Measurements from ENCODE around the gene PPP1R14C.

The PPP1R14C gene

GRCh38 chr6:150254770-150255169 is 111.9 kb downstream of the PPP1R14C start:
- no peak for TF ChIP-seq CTCF (IDR thresholded peaks at IDR 0.05; ENCODE audit: low read depth, low read length, missing control alignments)
- H3K4me3 ChIP-seq (ENCODE audit: low read depth, low read length), result no peak overlapping the region
- DNase-seq (ENCODE audit: low read depth), result no peak
- in situ Hi-C loops (cut with HindIII; ENCODE audit: low sequenced_read_pairs), result loop anchor here (5.0 kb wide), 1 partner anchor 47 kb away; no protein-coding TSS in a partner anchor

- in situ Hi-C loops (cut with HindIII; ENCODE audit: low sequenced_read_pairs), result loop anchor here (5.0 kb wide), 1 partner anchor 49 kb away; no protein-coding TSS in a partner anchor
- TF ChIP-seq CTCF (IDR thresholded peaks at IDR 0.05; ENCODE audit: low read depth, low read length, missing control alignments), result no peak
- no peak for DNase-seq (ENCODE audit: low read depth)
- H3K4me3 ChIP-seq (ENCODE audit: low read depth, low read length), result no peak overlapping the region
Observed at GRCh38 chr6:150255840-150256239, 113.0 kb downstream of the PPP1R14C start.

- in situ Hi-C loops (cut with HindIII; ENCODE audit: low sequenced_read_pairs), result loop anchor here (5.0 kb wide), 1 partner anchor 49 kb away; no protein-coding TSS in a partner anchor
- H3K4me3 ChIP-seq (ENCODE audit: low read depth, low read length), result no peak overlapping the region
- TF ChIP-seq CTCF (IDR thresholded peaks at IDR 0.05; ENCODE audit: low read depth, low read length, missing control alignments), result no peak
- no peak for DNase-seq (ENCODE audit: low read depth)
Observed at GRCh38 chr6:150256618-150257272, 113.9 kb downstream of the PPP1R14C start.

- H3K4me3 ChIP-seq (ENCODE audit: low read depth, low read length), result no peak overlapping the region
- in situ Hi-C loops (cut with HindIII; ENCODE audit: low sequenced_read_pairs), result loop anchor here (5.0 kb wide), 1 partner anchor 51 kb away; no protein-coding TSS in a partner anchor
- TF ChIP-seq CTCF (IDR thresholded peaks at IDR 0.05; ENCODE audit: low read depth, low read length, missing control alignments), result no peak
- DNase-seq (ENCODE audit: low read depth), result no peak
Observed at GRCh38 chr6:150258381-150258780, 115.5 kb downstream of the PPP1R14C start.

- in situ Hi-C loops (cut with HindIII; ENCODE audit: low sequenced_read_pairs), result no loop called here
- H3K4me3 ChIP-seq (ENCODE audit: low read depth, low read length), result no peak overlapping the region
- no peak for TF ChIP-seq CTCF (IDR thresholded peaks at IDR 0.05; ENCODE audit: low read depth, low read length, missing control alignments)
- DNase-seq (ENCODE audit: low read depth), result no peak
Observed at GRCh38 chr6:150260931-150261330, 118.1 kb downstream of the PPP1R14C start.

- in situ Hi-C loops (cut with HindIII; ENCODE audit: low sequenced_read_pairs), result no loop called here
- no peak for TF ChIP-seq CTCF (IDR thresholded peaks at IDR 0.05; ENCODE audit: low read depth, low read length, missing control alignments)
- H3K4me3 ChIP-seq (ENCODE audit: low read depth, low read length), result no peak overlapping the region
- DNase-seq (ENCODE audit: low read depth), result no peak
Observed at GRCh38 chr6:150261997-150262697, 119.3 kb downstream of the PPP1R14C start.

Measured in astrocyte of the cerebellum (primary cell).